Measurements from ENCODE around the gene CCND1.

GRCh38 chr11:69645801-69646492 is 5.0 kb downstream of the CCND1 start:
- TF ChIP-seq CTCF (IDR thresholded peaks at IDR 0.05; ENCODE audit: poor library complexity) (no peak), EZH2 (IDR thresholded peaks at IDR 0.05; ENCODE audit: borderline replicate concordance) (no peak)

Data from hepatocyte (in vitro differentiated cells).